Activated CD4-positive, alpha-beta T cell treated with anti-CD3 and anti-CD28 coated beads, Interleukin-2, amount 50 U/mL, for 1 hour (primary cell): ENCODE data around the gene SH2D4B.

Experiments used
- DNase-seq: peaks from one replicate; pipeline ENCODE4 v3.0.0-alpha.2; 2020

SH2D4B gene

DNA sequence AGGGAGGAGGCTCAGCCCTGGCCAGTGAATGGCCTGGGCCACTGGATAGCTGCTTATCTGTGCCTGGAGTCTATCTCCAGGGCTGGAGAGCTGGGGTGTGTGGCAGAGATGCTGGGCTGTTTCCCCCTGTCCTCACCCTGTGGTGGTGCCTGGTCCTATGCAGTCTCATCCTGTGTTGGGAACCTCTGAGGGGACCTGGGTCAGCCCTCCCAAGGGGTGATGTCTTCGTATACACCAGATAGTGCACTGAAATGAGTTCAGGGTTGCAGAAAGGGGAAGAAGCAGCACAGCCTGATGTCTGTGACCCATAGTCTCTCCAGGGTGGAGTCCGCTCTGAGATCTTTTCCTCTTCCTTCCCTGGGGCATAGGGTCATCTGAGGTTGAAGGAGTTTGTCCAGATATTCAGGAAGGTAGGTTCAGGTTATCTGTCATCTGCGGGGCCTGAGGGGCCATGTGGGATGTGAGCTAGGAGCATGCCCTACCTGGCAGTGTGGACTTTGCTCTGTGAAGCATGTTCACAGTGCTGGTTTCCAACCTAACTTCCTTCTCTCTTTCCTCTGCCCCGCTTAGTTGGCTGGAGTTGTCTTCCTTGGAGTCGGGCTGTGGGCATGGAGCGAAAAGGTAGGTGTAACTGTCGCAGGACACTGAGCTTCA, 33.4 kb upstream of the SH2D4B start:
- no peak for DNase-seq

DNA sequence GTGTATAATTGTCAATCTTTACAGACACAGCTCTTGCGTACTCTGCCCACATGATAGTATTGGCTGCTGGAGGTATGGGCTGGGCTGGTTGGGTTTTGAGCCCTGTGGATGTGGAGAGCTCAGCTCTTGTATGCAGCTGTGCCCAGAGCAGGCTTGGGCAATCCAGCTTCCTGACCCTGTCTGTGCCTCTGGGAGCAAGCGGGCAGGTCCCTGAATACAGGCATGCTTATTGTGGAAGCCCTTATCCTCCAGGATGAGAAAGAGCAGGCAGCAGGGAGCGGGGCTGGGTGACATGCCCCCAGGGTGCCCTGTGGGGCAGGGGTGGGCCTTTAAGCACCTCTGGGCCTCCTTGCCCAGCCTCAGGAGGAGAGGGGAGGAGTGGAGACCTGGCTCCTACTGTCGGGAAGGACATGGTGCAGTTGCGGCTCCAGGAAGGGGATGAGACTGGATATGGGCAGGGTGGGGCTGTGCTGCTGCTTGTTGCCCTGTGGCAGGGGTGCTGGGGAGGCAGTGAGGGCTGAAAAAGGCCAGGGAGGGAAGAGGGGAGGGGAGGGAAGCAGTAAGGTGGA, 32.7 kb upstream of the SH2D4B start:
- no peak for DNase-seq

DNA sequence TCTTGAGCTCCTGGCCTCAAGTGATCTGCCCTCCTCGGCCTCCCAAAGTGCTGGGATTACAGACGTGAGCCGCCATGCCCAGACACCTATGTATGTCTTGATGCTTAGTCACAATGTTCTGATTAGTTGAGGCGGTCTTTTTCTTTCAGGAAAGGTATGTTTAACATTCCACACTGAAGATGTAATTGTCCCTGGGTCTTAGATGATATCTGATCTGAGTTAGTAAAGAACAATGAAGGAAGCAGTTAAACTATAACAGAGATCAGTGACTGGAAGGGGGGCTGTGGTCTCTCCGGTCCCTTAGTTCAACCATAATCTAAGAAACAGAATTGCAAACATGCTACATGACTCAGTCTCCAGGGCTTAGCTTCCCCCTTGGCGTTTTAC, 31.5 kb upstream of the SH2D4B start:
- no peak for DNase-seq

DNA sequence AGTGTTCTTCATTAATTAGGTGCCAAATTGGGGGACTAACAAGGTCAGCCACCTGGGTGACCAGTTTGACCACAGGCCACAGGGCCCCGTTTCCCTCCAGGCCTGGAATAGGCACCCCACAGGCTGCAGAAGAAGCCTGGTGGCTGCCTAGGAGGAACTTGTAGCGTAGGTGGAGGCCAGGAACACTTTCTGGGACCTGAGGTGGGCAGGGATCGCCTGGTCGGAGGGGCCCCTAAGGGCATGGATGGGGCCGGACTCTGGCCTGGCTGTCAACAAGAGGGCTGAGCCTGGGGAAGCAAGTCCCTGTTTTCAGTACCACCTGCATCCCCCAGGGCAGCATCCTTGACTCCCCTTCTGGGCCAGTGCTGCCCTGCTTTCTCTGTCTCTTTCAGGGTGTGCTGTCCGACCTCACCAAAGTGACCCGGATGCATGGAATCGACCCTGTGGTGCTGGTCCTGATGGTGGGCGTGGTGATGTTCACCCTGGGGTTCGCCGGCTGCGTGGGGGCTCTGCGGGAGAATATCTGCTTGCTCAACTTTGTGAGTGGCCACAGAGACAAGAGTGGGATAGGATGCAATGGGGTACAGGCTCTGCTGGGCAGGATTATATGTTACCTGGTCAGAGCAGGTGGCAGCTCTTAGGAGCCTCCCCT, 30.7 kb upstream of the SH2D4B start:
- no peak for DNase-seq

DNA sequence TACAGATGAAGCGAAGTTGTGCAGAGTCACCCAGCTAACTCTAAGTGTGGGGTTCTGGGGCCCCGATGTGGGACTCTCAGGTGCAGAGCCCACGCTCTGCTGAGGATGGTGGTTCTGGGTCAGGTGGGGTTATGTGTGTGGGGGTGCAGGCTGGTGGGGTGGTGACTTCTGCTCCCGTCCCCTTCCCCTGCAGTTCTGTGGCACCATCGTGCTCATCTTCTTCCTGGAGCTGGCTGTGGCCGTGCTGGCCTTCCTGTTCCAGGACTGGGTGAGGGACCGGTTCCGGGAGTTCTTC, 28.6 kb upstream of the SH2D4B start:
- no peak for DNase-seq

DNA sequence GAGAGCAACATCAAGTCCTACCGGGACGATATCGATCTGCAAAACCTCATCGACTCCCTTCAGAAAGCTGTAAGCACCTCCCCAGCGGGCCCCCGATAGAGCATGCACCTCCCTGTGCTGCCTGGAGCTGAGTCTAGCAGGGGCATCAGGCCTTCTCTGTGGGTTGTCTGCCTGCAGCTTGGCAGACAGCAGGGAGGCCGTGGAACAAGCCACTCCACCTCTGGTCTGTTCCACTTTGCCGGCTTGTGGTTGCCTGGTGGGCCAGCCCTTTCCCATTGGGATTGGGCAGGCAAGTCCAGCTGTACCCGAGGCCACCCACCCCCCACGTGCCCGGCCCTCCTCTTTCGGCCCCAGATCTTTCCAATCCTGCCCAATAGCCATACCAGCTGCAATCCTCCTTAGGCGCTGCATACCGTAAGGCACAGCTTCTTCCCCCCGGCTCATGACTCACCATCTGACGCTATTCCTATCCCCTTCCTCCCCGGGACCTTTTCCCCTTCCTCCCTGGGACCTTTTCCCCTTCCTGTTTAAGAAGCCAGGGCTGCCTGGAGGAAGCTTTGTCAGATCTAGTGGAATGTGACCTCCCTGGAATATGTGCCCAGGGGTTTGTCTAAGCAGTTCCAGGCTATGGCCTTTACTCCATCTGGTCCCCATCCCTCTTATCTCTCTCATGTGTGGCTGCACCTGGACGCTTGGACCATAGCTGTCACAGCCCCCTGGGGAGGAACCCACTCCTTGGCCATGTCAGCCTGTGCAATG, 28.1 kb upstream of the SH2D4B start:
- DNase-seq = no peak

DNA sequence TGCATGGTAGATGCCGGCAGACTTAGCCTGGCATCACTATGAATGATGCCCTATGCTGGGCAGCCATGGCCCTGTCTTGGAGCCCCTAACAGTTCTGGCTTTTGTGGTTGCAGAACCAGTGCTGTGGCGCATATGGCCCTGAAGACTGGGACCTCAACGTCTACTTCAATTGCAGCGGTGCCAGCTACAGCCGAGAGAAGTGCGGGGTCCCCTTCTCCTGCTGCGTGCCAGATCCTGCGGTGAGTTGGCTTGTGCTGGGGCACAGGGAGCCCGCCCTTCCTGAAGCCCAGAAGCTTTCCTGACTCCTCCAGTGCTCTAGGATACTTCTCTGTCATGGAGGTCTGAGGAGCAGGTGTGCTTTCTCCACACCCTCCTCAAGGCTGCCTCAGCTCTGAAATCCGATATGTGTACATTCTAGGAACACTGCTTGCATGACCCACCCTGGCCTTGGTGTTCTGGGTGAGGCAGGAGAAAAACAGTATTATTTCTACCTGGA, 25.6 kb upstream of the SH2D4B start:
- no peak for DNase-seq

DNA sequence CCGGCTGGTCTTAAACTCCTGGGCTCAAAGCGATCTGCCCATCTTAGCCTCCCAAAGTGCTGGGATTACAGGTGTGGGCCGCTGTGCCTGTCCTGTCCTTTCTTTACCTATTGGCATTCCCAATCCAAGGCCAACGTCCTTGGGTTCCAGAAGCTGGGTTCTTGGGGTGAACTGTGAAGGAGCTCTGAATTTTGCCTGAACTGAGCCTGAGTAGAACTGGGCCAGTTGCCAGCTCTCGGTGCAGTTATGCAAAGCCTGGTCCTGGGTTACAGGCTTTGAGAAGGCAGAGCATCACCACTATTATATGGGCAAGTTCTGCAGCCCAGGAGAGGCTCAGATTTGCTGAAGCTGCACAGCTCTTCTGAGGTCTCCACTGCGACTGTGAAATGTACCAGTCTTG, 24.6 kb upstream of the SH2D4B start:
- no peak for DNase-seq

DNA sequence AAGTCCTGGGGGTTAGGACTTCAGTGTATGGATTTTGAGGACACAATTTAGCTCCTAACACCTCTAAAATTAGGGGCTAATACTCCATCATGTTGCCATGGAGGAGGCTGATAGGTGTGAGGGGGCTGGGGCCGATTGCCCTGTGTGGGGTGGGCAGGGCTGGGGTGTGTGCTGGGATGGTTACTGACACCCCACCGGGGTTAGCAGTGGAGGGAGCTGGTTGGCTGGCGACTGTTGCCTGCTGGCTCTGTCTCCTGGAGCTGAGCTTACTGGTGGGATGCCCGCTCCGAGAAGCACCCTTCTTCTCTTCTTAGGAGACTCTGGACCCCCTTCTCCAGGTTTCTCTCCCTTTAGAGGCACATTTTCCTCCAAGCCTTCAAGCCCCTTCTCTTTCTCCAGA, 22.2 kb upstream of the SH2D4B start:
- no peak for DNase-seq

DNA sequence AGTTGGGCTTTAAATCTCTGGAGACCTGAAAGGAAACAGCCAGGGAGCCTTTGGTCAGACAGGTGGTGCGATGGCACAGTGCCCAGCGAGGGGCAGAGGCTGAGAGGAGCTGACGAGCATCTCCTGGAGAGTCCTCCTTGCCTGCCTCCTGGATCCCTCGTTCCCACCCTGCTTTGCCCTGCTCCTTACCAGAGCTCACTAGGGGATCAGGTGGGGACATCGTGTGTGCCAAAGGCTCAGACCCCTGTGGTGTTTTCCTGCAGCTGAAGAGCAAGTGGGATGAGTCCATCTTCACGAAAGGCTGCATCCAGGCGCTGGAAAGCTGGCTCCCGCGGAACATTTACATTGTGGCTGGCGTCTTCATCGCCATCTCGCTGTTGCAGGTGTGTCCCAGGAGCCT, 21.8 kb upstream of the SH2D4B start:
- DNase-seq = no peak

DNA sequence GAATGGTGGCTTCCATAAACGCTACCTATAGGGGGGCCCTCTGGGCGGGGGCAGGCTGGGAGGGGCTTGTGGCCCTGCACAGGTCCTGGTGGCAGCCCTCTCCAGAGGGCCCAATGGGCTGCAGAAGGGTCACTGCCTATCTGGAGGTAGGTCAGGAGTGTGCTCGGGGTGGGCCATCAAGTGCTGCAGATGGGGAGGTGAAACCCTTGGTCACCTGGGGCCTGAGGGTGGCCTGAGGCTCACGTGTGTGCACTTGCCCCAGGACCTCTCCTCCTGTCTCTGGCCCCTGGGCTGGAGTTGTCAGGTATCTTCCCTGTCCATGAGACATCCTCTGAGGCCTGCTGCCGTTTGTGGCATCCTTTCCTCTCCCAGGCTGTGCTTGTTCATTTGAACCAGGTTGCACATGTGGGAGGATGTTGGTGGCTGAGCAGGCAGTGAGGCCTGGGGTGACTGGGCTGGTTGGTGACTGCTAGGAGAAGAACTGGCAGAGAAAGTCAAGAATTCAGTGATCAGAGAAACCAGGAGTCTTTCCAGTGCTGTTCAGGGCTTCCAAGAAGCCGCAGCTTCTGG, 21.1 kb upstream of the SH2D4B start:
- DNase-seq = no peak

DNA sequence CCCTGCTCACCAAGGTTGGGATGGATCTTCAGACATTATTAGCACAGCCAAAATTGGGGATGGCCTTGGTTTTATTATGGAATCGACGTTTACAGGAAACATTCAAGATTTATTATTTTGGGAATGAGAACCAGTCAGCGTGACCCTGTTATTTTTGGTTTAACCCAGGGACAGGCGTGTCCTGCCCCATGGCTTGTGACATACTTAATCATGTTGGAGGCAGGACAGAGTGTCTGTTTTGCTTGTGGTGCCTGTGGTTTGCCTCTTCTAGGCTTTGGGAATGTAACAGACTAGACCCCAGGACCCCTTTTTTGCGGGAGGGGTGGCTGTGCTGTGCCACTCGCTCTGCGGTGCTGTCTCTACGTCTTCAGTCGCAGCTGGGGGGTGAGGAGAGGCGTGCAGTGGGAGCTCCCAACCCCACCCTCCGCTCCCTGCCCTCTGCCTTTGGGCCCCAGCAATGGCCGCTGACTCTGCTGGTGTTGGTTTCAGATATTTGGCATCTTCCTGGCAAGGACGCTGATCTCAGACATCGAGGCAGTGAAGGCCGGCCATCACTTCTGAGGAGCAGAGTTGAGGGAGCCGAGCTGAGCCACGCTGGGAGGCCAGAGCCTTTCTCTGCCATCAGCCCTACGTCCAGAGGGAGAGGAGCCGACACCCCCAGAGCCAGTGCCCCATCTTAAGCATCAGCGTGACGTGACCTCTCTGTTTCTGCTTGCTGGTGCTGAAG, 20.1 kb upstream of the SH2D4B start:
- no peak for DNase-seq

DNA sequence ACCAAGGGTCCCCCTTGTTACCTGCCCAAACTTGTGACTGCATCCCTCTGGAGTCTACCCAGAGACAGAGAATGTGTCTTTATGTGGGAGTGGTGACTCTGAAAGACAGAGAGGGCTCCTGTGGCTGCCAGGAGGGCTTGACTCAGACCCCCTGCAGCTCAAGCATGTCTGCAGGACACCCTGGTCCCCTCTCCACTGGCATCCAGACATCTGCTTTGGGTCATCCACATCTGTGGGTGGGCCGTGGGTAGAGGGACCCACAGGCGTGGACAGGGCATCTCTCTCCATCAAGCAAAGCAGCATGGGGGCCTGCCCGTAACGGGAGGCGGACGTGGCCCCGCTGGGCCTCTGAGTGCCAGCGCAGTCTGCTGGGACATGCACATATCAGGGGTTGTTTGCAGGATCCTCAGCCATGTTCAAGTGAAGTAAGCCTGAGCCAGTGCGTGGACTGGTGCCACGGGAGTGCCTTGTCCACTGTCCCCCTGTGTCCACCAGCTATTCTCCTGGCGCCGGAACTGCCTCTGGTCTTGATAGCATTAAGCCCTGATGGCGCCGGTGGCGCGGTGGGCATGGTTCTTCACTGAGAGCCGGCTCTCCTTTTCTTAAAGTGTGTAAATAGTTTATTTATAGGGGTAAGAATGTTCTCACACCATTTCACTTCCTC, 19.4 kb upstream of the SH2D4B start:
- DNase-seq = no peak

DNA sequence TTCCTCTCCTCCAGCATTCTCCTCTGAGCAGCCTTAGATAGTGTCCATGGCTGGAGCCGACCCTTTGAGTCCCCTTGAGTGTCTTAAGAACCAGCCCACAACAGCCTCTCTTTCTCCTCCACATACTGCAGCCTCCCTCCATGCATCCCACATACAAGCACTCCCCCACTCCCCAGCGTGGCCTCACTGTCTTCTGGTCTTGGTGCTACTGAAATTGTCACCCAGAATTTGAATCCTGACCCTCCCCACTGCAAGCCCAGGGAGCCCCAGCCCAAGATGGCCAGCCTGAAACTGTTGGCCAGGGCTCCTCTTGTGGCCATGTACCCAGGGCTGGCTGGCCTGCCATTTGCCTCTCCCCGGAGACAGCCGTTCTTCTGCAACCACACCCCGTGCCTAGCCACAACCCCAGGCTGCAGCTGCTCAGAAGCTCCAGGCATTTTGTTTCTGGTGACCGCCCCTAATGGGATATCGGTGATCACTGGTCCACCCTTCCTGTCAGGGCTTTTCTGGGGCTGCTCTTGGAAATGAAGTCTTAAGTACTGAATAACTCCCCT, 18.8 kb upstream of the SH2D4B start:
- DNase-seq = no peak

DNA sequence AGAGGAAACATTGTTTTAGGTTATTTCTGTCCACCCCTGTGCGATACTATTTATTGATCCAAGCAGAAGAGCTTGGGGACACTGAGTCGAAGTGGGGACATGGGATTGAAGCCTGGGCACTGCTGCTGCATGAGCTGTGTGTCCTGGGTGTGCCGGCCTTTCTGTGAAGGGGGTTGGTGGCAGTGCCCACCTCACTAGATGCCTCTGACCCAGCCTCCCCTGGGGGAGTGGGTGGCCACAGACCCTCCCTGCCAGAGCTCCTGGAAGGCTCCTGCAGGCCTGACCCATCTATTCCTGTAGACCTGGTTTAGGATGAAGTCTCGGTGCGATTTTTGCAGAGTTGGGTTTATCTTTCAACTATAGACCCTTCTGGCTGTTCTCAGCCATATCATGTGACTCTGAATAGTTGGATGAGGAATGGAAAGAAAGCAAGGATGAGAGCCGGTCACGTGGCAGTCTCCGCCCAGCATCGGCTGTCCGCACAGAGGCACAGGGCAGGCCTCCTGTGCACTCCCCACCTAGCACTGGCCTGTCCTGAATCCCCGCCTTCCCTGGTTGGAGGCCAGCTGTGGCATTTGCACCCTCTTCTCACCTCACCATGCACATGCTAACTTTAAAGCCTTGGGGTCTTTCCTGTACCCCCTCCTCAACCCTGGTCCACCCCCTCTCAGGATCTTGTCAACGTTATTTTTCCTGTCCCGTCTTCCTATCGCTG, 17.6 kb upstream of the SH2D4B start:
- DNase-seq = no peak

DNA sequence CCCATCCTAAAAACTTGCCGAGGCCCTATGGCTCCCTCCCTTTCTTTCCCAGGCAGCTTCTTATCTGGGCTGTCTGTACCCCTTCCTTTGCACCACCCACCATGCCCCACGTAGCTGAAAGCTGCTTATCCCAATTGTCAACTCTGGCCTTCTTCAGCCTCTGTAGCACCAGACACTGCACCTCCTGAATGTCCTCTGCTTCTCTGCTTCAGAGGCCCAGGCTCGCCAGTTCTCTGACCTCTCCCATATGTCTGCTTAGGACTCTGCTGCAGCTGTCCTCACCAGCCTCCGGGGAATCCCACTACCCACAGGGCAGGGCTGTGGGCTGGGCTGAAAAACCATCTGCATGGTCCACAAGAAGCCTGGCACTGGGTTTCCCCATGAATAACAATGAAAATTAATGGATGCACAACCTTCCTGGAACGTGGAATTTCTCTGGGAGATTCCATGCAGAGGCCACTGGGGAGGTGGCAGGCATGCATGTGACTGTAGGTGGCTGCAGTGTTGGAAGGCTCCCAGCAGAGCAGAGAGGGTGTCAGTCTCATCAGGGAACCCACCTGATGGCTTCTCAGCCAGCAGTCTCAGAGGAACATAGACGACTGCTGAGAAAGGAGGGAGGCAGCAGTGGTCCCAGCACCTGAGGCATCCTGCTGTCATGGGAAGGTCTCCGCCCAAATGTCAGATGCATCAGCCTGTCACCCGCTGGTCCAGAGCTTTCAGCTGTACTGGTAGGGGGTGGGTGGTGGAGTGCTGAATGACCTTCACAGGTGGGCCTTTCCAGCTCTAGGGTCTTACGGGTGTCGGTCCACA, 16.8 kb upstream of the SH2D4B start:
- no peak for DNase-seq

DNA sequence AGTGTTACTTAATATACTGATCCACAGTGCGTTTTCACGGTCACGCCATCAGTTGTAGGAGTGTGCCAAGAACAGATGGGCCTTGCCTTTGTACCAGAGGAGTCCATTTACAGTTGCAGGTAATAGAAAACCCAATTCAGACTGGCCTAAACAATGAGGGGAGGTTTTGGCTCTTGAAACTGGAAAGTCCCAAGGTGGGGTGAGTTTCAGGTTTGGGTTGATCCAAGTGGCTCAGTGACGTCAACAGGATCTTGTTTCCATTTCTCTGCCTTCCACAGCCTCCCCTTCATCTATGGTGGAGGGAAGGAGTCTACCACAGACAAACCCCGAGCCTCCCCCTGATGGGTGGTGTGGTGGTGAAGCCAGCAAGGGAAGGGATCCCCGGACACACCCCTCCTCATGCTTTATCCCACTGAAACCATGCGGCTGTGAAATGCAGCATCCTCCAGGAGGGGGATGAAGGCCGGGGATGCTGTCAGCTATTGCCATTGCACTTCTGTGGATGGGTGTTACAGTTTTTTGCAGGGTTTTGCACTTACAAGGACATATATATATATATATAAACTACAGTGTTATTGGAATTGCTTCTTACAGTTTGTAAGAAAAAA, 14.8 kb upstream of the SH2D4B start:
- DNase-seq = no peak

DNA sequence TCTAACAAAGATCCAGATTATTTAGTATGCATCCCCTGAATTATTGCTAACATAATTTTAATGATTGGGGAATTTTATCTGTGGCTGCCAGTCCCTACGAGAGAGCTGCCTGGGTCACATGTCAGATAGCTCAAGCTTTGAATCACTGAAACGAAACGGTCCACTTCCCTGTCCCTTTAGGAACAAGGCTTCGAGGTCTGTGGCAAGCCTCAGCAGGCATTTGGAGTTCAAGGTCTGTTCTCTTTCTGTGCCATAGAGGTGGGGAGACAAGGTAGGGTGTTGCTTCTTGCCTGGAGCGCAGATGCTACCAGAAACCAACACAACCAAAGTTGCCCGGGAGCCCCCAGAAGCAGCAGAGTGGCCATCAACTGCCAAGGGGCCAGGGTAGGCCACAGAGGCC, 13.9 kb upstream of the SH2D4B start:
- DNase-seq = no peak

DNA sequence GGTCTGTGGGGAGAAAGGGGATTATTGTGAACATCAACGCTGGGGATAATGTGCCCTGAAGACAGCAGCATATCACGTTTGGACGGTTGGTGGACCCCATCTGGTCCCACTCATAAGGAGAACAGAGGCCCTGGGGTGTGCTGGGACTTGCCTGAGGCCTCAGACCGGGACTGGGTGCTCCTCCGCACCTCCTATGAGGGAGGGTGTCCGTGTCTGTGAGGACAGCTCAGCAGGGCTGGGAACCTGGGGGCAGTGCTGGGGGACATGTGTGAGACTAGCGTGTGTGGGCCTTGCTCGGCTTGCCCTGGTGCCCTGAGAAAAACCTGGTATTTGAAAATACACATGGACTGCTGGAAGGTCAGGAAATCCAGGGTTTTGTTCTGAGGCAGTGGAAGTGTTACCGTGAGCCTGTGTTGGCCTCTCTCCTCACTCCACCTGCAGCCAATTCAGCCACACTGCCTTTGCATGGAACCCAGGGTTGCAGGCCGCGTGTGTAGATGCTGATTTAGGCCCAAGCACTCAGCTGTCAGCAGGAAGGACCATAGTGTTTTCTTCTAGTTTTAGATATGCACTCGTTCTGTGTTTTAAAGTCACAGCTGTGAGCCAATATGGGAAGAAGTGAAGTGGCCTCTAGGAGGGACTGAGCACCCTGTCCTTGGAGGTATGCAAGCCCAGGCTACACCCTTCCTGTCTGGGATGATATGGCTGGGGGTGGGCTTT, 13.4 kb upstream of the SH2D4B start:
- no peak for DNase-seq
